Endothelial cell of umbilical vein (primary cell): ENCODE data around the gene ZMIZ1. TPM values are rescaled to one million over a fixed set of nuclear protein-coding genes. Genes with fewer than 3 reads are reported as not detected.

Experiments
- BruUV-seq: library from RNA; stranded (reverse); fragments of 400-500 nt; replicated peaks from 2 replicates; lab custom pipeline; 2021; lab: Mats Ljungman, UMichigan
- CTCF ChIA-PET: fragments of 300-600, 350-600 bp; sonication (Branson Sonifier 250); formaldehyde crosslinking; loops from one replicate; lab custom pipeline; 2021; ENCODE audit warnings: antibody characterized with exemption, inconsistent platforms; lab: Charles Lee
- POLR2A ChIA-PET: fragments of 300-600, 350-600 bp; sonication (Branson Sonifier 250); formaldehyde crosslinking; loops from one replicate; lab custom pipeline; 2021; ENCODE audit warnings: antibody characterized with exemption, inconsistent platforms; lab: Charles Lee
- DNase-seq: peaks from one replicate; pipeline ENCODE4 v3.0.0-alpha.2; 2011; ENCODE audit warnings: low read depth, low spot score
- FAIRE-seq: peaks from 2 replicates; lab custom pipeline; 2011; peaks lifted over from hg19 to GRCh38; lab: Jason Lieb, UNC
- H2AFZ ChIP-seq: 2 replicates; pipeline ENCODE4 v1.6.0; 2012; ENCODE audit warnings: low read depth, low read length, control low read depth, inconsistent platforms
- H3K27ac ChIP-seq: 2 replicates; pipeline ENCODE4 v1.5.1; 2011; ENCODE audit warnings: low read depth, mild to moderate bottlenecking, control low read depth, low read length, moderate library complexity; ENCODE audit not compliant: insufficient read depth
- H3K27me3 ChIP-seq, 2 experiments: 2 replicates each; pipeline versions ENCODE4 v1.6.0 to v1.6.1; 2011; ENCODE audit warnings: low read length in 2 of 2, mixed read lengths in 1 of 2; ENCODE audit not compliant: control insufficient read depth in 2 of 2, insufficient read depth in 2 of 2
- H3K36me3 ChIP-seq, 2 experiments: 2 replicates in 1 of 2; 3 replicates in 1 of 2; pipeline ENCODE4 v1.5.1; 2011; ENCODE audit warnings: low read length in 2 of 2, mild to moderate bottlenecking in 1 of 2, moderate library complexity in 1 of 2; ENCODE audit not compliant: control insufficient read depth in 2 of 2, insufficient read depth in 2 of 2; ENCODE audit errors: extremely low read depth in 1 of 2
- H3K4me1 ChIP-seq: 3 replicates; pipeline ENCODE4 v1.5.1; 2011; ENCODE audit warnings: mild to moderate bottlenecking, low read length; ENCODE audit not compliant: control insufficient read depth, insufficient read depth; ENCODE audit errors: extremely low read depth
- H3K4me2 ChIP-seq: 2 replicates; pipeline ENCODE4 v1.6.1; 2011; ENCODE audit warnings: low read length, control low read depth, mixed read lengths; ENCODE audit not compliant: insufficient read depth
- H3K4me3 ChIP-seq, 3 experiments: fragments of 200-600 bp in 1 of 3; sonication (generic), shearing (Covaris generic) in 1 of 3; replicated peaks in 1 of 3; 2 replicates each; pipeline ENCODE4 v1.5.1; 2011 to 2016; ENCODE audit warnings: control low read depth in 3 of 3, low read length in 3 of 3, mild to moderate bottlenecking in 2 of 3, inconsistent platforms in 1 of 3, low read depth in 1 of 3, moderate library complexity in 1 of 3; ENCODE audit not compliant: insufficient read depth in 1 of 3
- H3K79me2 ChIP-seq: 2 replicates; pipeline ENCODE4 v1.6.0; 2012; ENCODE audit warnings: low read length, inconsistent platforms; ENCODE audit not compliant: control insufficient read depth, insufficient read depth
- H3K9ac ChIP-seq: replicated peaks from 2 replicates; pipeline ENCODE3; 2011; ENCODE audit warnings: low read length, control low read depth; ENCODE audit not compliant: insufficient read depth; ENCODE audit errors: extremely low read depth
- H3K9me1 ChIP-seq: replicated peaks from 3 replicates; pipeline ENCODE4 v1.6.0; 2011; ENCODE audit warnings: mild to moderate bottlenecking, low read length; ENCODE audit not compliant: control insufficient read depth, insufficient read depth; ENCODE audit errors: extremely low read depth
- H3K9me3 ChIP-seq: replicated peaks from 2 replicates; pipeline ENCODE4 v1.5.1; 2012; ENCODE audit warnings: low read length, inconsistent platforms; ENCODE audit not compliant: control insufficient read depth, insufficient read depth
- H4K20me1 ChIP-seq: replicated peaks from 2 replicates; pipeline ENCODE3; 2011; ENCODE audit warnings: mild to moderate bottlenecking, low read length; ENCODE audit not compliant: control insufficient read depth, insufficient read depth; ENCODE audit errors: extremely low read depth
- EZH2 ChIP-seq: IDR thresholded peaks from 2 replicates; pipeline ENCODE4 v1.6.1; 2012; ENCODE audit warnings: borderline replicate concordance, low read depth, mild to moderate bottlenecking, moderate library complexity, low read length, inconsistent platforms; ENCODE audit not compliant: severe bottlenecking
- FOS ChIP-seq: IDR thresholded peaks from 2 replicates; pipeline ENCODE4 v1.6.1; 2011; ENCODE audit warnings: mild to moderate bottlenecking, low read length, moderate library complexity, borderline replicate concordance; ENCODE audit not compliant: insufficient read depth
- GATA2 ChIP-seq: IDR thresholded peaks from 2 replicates; pipeline ENCODE4 v1.7.0; 2011; ENCODE audit warnings: low read depth, mild to moderate bottlenecking, moderate library complexity, mixed read lengths, low read length; ENCODE audit not compliant: insufficient read length, insufficient read depth
- JUN ChIP-seq: IDR thresholded peaks from 2 replicates; pipeline ENCODE4 v1.6.1; 2011; ENCODE audit warnings: borderline replicate concordance, low read depth; ENCODE audit not compliant: insufficient read length, insufficient read depth
- MAX ChIP-seq: IDR thresholded peaks from 2 replicates; pipeline ENCODE4 v1.6.1; 2011; ENCODE audit not compliant: insufficient read depth, insufficient read length
- MYC ChIP-seq: IDR thresholded peaks from one replicate; pipeline ENCODE4 v1.6.1; 2011; ENCODE audit warnings: mild to moderate bottlenecking, low read depth, low read length
- POLR2A ChIP-seq: IDR thresholded peaks from 2 replicates; pipeline ENCODE4 v1.6.1; 2012; ENCODE audit warnings: low read depth, mild to moderate bottlenecking, control low read depth, low read length
- POLR2AphosphoS5 ChIP-seq: IDR thresholded peaks from 2 replicates; pipeline ENCODE4 v1.6.1; 2012; ENCODE audit warnings: low read depth, mild to moderate bottlenecking, control low read depth, low read length, moderate library complexity; ENCODE audit not compliant: insufficient read depth
- dilution Hi-C: fragments of 300-500 bp; cut with MboI; formaldehyde crosslinking; loops from one replicate; pipeline ENCODE4 v1.15.0; 2019; ENCODE audit warnings: low sequenced_read_pairs; ENCODE audit not compliant: extremely low pct_ligation_motif_present
- intact Hi-C: fragments of 100-400 bp; cut with micrococcal nuclease; formaldehyde crosslinking; loops from one replicate; pipeline ENCODE4 v1.10.0; 2022
- polyA plus RNA-seq, 4 experiments: library from polyadenylated mRNA; depleted of rRNA in 3 of 4; stranded (reverse) in 3 of 4; unstranded in 1 of 4; fragments of >200 nt; gene quantifications; 2 replicates each; pipeline versions ENCODE4 v1.2.1 to v1.2.3, GENCODE V29; 2011 to 2012; ENCODE audit warnings: missing spikeins in 1 of 4
- total RNA-seq: library from RNA; stranded (reverse); gene quantifications from 2 replicates; pipeline ENCODE4 v1.2.3, GENCODE V29; 2021
- TF ChIP-seq, protein P1 (sequence below), 2 donors: IDR thresholded peaks; 1 replicate in 1 of 2; 2 replicates in 1 of 2; pipeline ENCODE4 v1.5.1; 2011; ENCODE audit warnings: low read length in 2 of 2, mild to moderate bottlenecking in 2 of 2, moderate library complexity in 2 of 2, control low read depth in 1 of 2, inconsistent platforms in 1 of 2, low read depth in 1 of 2; ENCODE audit not compliant: insufficient read depth in 1 of 2; ENCODE audit errors: extremely low read depth in 1 of 2

ZMIZ1 gene
- total and polyA plus RNA-seq, 2 donors (not counting 3 experiments of a cell fraction or from before 2014, with no cell fraction given), result 12.5 to 46.7 TPM

GRCh38 chr10:79326361-79327089, 257.8 kb downstream of the ZMIZ1 start:
- TF ChIP-seq GATA2 (no peak), MAX (no peak), EZH2 (no peak), FOS (no peak), POLR2A (no peak), JUN (no peak), POLR2AphosphoS5 (no peak), MYC (no peak)
- TF ChIP-seq, protein P1, sequence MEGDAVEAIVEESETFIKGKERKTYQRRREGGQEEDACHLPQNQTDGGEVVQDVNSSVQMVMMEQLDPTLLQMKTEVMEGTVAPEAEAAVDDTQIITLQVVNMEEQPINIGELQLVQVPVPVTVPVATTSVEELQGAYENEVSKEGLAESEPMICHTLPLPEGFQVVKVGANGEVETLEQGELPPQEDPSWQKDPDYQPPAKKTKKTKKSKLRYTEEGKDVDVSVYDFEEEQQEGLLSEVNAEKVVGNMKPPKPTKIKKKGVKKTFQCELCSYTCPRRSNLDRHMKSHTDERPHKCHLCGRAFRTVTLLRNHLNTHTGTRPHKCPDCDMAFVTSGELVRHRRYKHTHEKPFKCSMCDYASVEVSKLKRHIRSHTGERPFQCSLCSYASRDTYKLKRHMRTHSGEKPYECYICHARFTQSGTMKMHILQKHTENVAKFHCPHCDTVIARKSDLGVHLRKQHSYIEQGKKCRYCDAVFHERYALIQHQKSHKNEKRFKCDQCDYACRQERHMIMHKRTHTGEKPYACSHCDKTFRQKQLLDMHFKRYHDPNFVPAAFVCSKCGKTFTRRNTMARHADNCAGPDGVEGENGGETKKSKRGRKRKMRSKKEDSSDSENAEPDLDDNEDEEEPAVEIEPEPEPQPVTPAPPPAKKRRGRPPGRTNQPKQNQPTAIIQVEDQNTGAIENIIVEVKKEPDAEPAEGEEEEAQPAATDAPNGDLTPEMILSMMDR (IDR thresholded peaks at IDR 0.05; ENCODE audit: extremely low read depth in 1 of 2, insufficient read depth in 1 of 2, low read depth in 1 of 2, low read length in 2 of 2), result no peak
- CTCF ChIA-PET, result no interaction called here

More at GRCh38 chr10:79326361-79327089, 257.8 kb downstream of the ZMIZ1 start:
- no peak for DNase-seq
- no peak for FAIRE-seq
- BruUV-seq, result no TSS peak
- Histone ChIP-seq H3K79me2 (no peaks in the 10 kb centered on the region), H3K27ac (no peak overlapping the region), H3K36me3 (no peaks in the 10 kb centered on the region), H4K20me1 (no peaks in the 10 kb centered on the region), H3K9me3 (no peaks in the 10 kb centered on the region), H3K9ac (no peak overlapping the region), H3K27me3 (peaks cover 0 to 10% of the 10 kb centered on the region in 2 experiments), H3K4me2 (no peak overlapping the region), H3K4me1 (no peaks in the 10 kb centered on the region), H3K4me3 (no peak overlapping the region), H2AFZ (no peak overlapping the region), H3K9me1 (no peaks in the 10 kb centered on the region)
- dilution Hi-C loops, result no loop called here
- POLR2A ChIA-PET, result no interaction called here
- intact Hi-C loops, result no loop called here
